ENCODE results near the gene AP1S1. TPM values are rescaled to one million over a fixed set of nuclear protein-coding genes. Genes with fewer than 3 reads are reported as not detected.
"Not testable (repeated sequence)": the region's sequence is repeated elsewhere in the genome, so short reads cannot be mapped to it uniquely, and the experiment has no call there.

Gene AP1S1
- total and polyA plus RNA-seq, 2 donors (not counting 3 experiments of a cell fraction or from before 2014, with no cell fraction given), result 93.3 to 106 TPM

DNA sequence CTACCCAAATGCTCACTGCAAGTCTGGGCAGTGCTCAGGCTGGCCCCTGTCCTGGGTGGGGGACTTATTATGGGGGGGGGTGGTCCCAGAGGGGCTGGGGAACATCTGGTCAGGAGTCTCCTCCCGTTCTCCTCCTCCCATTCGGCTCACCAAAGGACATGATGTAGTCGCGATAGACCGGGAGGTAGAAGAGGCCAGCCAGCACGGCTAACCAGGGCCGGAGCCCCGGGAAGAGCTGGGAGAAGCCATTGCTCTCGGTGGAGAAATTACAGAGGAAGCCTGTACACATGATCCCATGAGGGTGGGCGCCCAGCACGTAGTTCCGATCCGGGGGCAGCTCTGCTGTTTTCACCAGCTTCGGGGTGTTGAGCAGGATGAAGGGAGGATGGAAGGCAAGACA is 44.2 kb downstream of the AP1S1 start:
- no peaks in the 10 kb centered on the region for H3K36me3 ChIP-seq (ENCODE audit: control insufficient read depth in 2 of 2, extremely low read depth in 1 of 2, insufficient read depth in 2 of 2, low read length in 2 of 2)
- H2AFZ ChIP-seq (ENCODE audit: low read depth, low read length), result no peak overlapping the region
- H3K27me3 ChIP-seq (ENCODE audit: control insufficient read depth in 2 of 2, insufficient read depth in 2 of 2, low read length in 2 of 2), result peaks cover 28% of the 10 kb centered on the region in 2 experiments
- no peaks in the 10 kb centered on the region for H4K20me1 ChIP-seq (replicated peaks; ENCODE audit: control insufficient read depth, extremely low read depth, insufficient read depth, low read length)
- no peak overlapping the region for H3K9ac ChIP-seq (replicated peaks; ENCODE audit: extremely low read depth, insufficient read depth, low read length)
- DNase-seq (ENCODE audit: low read depth, low spot score) (no peak), FAIRE-seq (no peak)
- no peak overlapping the region for H3K4me3 ChIP-seq (replicated peaks in 1 of 3; ENCODE audit: insufficient read depth in 1 of 3, low read depth in 1 of 3, low read length in 3 of 3)
- H3K79me2 ChIP-seq (ENCODE audit: control insufficient read depth, insufficient read depth, low read length), result no peaks in the 10 kb centered on the region
- peaks cover 5% of the 10 kb centered on the region for H3K4me1 ChIP-seq (ENCODE audit: control insufficient read depth, extremely low read depth, insufficient read depth, low read length)
- H3K4me2 ChIP-seq (ENCODE audit: insufficient read depth, low read length), result no peak overlapping the region
- ChIA-PET CTCF (interaction anchor here (1.2 kb wide), 2 partner anchors 84 to 92 kb away, joined by 3 read pairs; no protein-coding TSS in a partner anchor), POLR2A (no interaction called here)
- no peaks in the 10 kb centered on the region for H3K9me3 ChIP-seq (replicated peaks; ENCODE audit: control insufficient read depth, insufficient read depth, low read length)
- dilution Hi-C loops (cut with MboI; ENCODE audit: extremely low pct_ligation_motif_present, low sequenced_read_pairs) (no loop called here), intact Hi-C loops (cut with micrococcal nuclease) (no loop called here)
- TF ChIP-seq POLR2AphosphoS5 (IDR thresholded peaks at IDR 0.05; ENCODE audit: insufficient read depth, low read depth, low read length) (no peak), CTCF (IDR thresholded peaks at IDR 0.05; ENCODE audit: extremely low read depth in 1 of 2, insufficient read depth in 1 of 2, low read depth in 1 of 2, low read length in 2 of 2) (no peak), MYC (IDR thresholded peaks at IDR 0.05; ENCODE audit: low read depth, low read length) (no peak), FOS (IDR thresholded peaks at IDR 0.05; ENCODE audit: borderline replicate concordance, insufficient read depth, low read length) (no peak), POLR2A (IDR thresholded peaks at IDR 0.05; ENCODE audit: low read depth, low read length) (no peak), GATA2 (IDR thresholded peaks at IDR 0.05; ENCODE audit: insufficient read depth, insufficient read length, low read depth, low read length) (no peak), MAX (IDR thresholded peaks at IDR 0.05; ENCODE audit: insufficient read depth, insufficient read length) (no peak), JUN (IDR thresholded peaks at IDR 0.05; ENCODE audit: borderline replicate concordance, insufficient read depth, insufficient read length, low read depth) (no peak), EZH2 (IDR thresholded peaks at IDR 0.05; ENCODE audit: borderline replicate concordance, low read depth, low read length, severe bottlenecking) (no peak)
- H3K9me1 ChIP-seq (replicated peaks; ENCODE audit: control insufficient read depth, extremely low read depth, insufficient read depth, low read length), result no peaks in the 10 kb centered on the region
- H3K27ac ChIP-seq (ENCODE audit: insufficient read depth, low read depth, low read length), result no peak overlapping the region
- BruUV-seq (replicated peaks), result no TSS peak

DNA sequence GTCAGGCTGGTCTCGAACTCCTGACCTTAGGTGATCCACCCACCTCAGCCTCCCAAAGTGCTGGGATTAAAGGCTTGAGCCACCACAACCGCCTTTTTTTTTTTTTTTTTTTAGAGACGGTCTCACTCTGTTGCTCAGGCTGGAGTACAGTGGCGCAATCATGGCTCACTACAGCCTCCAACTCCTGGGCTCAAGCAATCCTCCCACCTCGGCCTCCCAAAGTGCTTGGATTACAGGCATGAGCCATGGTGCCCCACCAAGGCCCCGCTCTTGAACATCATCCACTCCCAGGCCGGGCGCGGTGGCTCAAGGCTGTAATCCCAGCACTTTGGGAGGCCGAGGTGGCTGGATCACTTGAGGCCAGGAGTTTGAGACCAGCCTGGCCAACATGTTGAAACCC is 45.2 kb downstream of the AP1S1 start:
- H3K9me1 ChIP-seq (replicated peaks; ENCODE audit: control insufficient read depth, extremely low read depth, insufficient read depth, low read length); BruUV-seq (replicated peaks); H3K27ac ChIP-seq (ENCODE audit: insufficient read depth, low read depth, low read length); H3K4me1 ChIP-seq (ENCODE audit: control insufficient read depth, extremely low read depth, insufficient read depth, low read length); DNase-seq (ENCODE audit: low read depth, low spot score); H3K4me2 ChIP-seq (ENCODE audit: insufficient read depth, low read length); H4K20me1 ChIP-seq (replicated peaks; ENCODE audit: control insufficient read depth, extremely low read depth, insufficient read depth, low read length); FAIRE-seq; dilution Hi-C loops (cut with MboI; ENCODE audit: extremely low pct_ligation_motif_present, low sequenced_read_pairs); H3K4me3 ChIP-seq (replicated peaks in 1 of 3; ENCODE audit: insufficient read depth in 1 of 3, low read depth in 1 of 3, low read length in 3 of 3); H3K36me3 ChIP-seq (ENCODE audit: control insufficient read depth in 2 of 2, extremely low read depth in 1 of 2, insufficient read depth in 2 of 2, low read length in 2 of 2); H3K9me3 ChIP-seq (replicated peaks; ENCODE audit: control insufficient read depth, insufficient read depth, low read length); intact Hi-C loops (cut with micrococcal nuclease); H3K79me2 ChIP-seq (ENCODE audit: control insufficient read depth, insufficient read depth, low read length); H2AFZ ChIP-seq (ENCODE audit: low read depth, low read length); POLR2A ChIA-PET; H3K9ac ChIP-seq (replicated peaks; ENCODE audit: extremely low read depth, insufficient read depth, low read length): not testable (repeated sequence)
- H3K27me3 ChIP-seq (ENCODE audit: control insufficient read depth in 2 of 2, insufficient read depth in 2 of 2, low read length in 2 of 2), result peaks cover 28 to 29% of the 10 kb centered on the region in 2 experiments
- CTCF ChIA-PET, result interaction anchor here (1.2 kb wide), 2 partner anchors 83 to 91 kb away, joined by 3 read pairs; no protein-coding TSS in a partner anchor

All from endothelial cell of umbilical vein (primary cell).